Hepatocyte (in vitro differentiated cells): ENCODE measurements around the gene PTGES2.

Source experiments
- EZH2 ChIP-seq: fragments of 200-600 bp; sonication (generic); IDR thresholded peaks from 2 replicates; pipeline ENCODE4 v1.6.1; 2016; ENCODE audit warnings: antibody characterized with exemption, mild to moderate bottlenecking, borderline replicate concordance
- EZH2phosphoT487 ChIP-seq: fragments of 200-600 bp; sonication (generic); IDR thresholded peaks from one replicate; pipeline ENCODE4 v1.6.1; 2018; ENCODE audit warnings: antibody characterized with exemption, mild to moderate bottlenecking, low read depth, moderate library complexity; ENCODE audit not compliant: unreplicated experiment, severe bottlenecking
- TF ChIP-seq, protein P1 (sequence below): fragments of 200-600 bp; sonication (generic); IDR thresholded peaks from 2 replicates; pipeline ENCODE4 v1.5.1; 2016; ENCODE audit warnings: antibody characterized with exemption, mild to moderate bottlenecking; ENCODE audit not compliant: poor library complexity

DNA sequence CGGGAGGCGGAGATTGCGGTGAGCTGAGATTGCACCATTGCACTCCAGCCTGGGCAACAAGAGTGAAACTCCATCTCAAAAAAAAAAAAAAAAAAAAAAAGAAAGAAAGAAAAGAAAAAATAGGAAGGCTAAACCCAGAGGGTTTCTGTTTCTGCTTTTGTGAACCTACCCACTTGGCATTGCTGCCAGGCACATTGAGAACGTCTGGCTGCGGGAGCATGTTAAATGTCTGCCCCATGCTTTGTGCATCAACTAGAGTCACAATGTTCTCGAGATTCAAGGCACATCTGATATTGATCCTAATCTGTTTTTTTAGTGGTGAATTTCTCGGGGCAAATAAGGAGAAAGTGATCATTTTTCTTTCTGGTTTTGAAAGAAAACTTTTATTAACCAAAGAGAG is 56.7 kb downstream of the PTGES2 start:
- TF ChIP-seq, protein P1, sequence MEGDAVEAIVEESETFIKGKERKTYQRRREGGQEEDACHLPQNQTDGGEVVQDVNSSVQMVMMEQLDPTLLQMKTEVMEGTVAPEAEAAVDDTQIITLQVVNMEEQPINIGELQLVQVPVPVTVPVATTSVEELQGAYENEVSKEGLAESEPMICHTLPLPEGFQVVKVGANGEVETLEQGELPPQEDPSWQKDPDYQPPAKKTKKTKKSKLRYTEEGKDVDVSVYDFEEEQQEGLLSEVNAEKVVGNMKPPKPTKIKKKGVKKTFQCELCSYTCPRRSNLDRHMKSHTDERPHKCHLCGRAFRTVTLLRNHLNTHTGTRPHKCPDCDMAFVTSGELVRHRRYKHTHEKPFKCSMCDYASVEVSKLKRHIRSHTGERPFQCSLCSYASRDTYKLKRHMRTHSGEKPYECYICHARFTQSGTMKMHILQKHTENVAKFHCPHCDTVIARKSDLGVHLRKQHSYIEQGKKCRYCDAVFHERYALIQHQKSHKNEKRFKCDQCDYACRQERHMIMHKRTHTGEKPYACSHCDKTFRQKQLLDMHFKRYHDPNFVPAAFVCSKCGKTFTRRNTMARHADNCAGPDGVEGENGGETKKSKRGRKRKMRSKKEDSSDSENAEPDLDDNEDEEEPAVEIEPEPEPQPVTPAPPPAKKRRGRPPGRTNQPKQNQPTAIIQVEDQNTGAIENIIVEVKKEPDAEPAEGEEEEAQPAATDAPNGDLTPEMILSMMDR, result no peak
- TF ChIP-seq EZH2phosphoT487 (no peak), EZH2 (no peak)
